Measurements from ENCODE around the gene SH3PXD2A. TPM values are rescaled to one million over a fixed set of nuclear protein-coding genes. Genes with fewer than 3 reads are reported as not detected.

SH3PXD2A gene
- total and polyA plus RNA-seq, 12 donors, result 6.9 to 44.9 (median 34.4) TPM

DNA sequence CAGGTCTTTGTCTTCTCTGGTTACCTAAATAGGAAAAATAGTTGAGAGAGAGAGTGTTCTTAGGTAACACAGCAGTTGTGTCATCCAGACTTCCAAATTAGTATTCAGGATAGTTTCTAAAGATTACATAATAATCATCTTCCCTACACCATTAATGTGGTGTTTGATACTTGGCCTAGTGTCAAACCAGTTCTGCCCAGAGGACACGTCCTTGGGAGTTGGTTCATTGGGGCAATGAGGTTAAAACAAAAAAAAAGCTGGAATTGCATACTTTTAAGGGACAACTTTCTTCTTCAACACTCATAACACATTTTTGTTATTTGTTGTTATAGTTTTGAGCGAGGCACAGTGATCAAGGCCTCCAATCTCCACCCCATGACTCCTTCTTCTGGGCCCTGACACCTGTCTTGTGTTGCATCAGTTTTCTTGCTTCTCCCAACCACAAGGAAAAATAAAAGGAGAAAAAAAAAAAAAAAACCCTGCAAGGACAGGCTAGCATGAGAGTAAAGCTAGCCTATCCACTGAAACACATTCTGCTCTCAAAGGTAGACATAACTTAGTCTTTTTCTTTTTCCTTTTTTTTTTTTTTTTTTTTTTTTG is 33.8 kb upstream of the SH3PXD2A start:
- TF ChIP-seq, protein P1, sequence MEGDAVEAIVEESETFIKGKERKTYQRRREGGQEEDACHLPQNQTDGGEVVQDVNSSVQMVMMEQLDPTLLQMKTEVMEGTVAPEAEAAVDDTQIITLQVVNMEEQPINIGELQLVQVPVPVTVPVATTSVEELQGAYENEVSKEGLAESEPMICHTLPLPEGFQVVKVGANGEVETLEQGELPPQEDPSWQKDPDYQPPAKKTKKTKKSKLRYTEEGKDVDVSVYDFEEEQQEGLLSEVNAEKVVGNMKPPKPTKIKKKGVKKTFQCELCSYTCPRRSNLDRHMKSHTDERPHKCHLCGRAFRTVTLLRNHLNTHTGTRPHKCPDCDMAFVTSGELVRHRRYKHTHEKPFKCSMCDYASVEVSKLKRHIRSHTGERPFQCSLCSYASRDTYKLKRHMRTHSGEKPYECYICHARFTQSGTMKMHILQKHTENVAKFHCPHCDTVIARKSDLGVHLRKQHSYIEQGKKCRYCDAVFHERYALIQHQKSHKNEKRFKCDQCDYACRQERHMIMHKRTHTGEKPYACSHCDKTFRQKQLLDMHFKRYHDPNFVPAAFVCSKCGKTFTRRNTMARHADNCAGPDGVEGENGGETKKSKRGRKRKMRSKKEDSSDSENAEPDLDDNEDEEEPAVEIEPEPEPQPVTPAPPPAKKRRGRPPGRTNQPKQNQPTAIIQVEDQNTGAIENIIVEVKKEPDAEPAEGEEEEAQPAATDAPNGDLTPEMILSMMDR (IDR thresholded peaks at IDR 0.05), result no peak
- Histone ChIP-seq H3K4me1 (peaks cover 15 to 69% (median 43%) of the 10 kb centered on the region in 9 donors), H3K36me3 (peaks cover 0 to 71% (median 22%) of the 10 kb centered on the region in 9 donors), H3K27ac (peak overlapping the region in 5 of 10 donors; percentile 33 to 70 (median 53)), H3K4me3 (no peak overlapping the region), H3K27me3 (no peaks in the 10 kb centered on the region), H3K9me3 (no peaks in the 10 kb centered on the region)
- DNase-seq (no peak), ATAC-seq (no peak)
- 67 to 86% methylated on average over 2 of the region's 2 CpGs for WGBS, 2 donors
- intact Hi-C loops (cut with DNase I), result loop anchor here in 9 of 10 donors (2.0 to 10.0 kb wide), 12 partner anchors 96 to 456 kb away; partner anchors contain the start of gene SFR1 (in 5 of the 9)

DNA sequence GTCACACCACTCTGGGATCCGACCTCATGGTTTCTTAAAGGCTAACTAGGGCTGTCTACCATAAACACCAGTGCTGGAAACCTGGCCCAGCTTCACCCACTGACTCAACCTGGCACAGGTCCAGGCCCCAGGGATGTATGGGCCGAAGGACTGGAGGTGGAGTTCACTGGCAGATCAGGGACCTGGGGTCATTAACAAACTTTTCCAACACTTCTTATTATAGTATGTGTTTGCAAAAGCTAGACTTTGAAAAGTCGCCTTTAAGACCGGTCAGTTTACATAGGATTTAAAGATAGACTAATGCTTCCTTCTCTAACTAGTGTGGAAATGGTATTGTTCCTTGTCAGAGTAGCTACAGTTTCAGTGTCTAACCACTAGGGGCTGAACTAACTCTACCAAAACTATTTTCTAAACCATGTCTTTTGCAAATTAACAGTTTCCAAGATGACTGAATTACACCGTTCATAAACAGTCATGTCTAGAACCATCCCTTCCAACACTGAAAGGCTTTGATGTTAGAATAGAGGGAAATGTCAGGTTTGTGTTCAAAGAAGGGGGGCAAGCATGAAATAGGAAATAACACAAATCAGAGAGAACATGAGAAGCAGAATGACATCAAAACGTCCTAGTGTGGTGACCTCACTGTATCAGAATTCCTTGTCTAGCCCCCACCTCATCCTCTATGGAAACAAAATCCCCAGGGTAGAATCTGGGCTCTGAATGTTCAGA is 32.9 kb upstream of the SH3PXD2A start:
- peaks cover 8 to 59% (median 34%) of the 10 kb centered on the region in 9 donors for H3K4me1 ChIP-seq
- intact Hi-C loops (cut with DNase I), result loop anchor here in 9 of 10 donors (1.0 to 10.0 kb wide), 14 partner anchors 97 to 457 kb away; partner anchors contain the start of gene SFR1 (in 5 of the 9)
- TF ChIP-seq, protein P1 (IDR thresholded peaks at IDR 0.05), result peak; percentile 75 to 93 (median 82)

GRCh38 chr10:103885617-103886016 is 30.2 kb upstream of the SH3PXD2A start:
- Histone ChIP-seq H3K9me3 (no peaks in the 10 kb centered on the region), H3K4me1 (peaks cover 9 to 65% (median 34%) of the 10 kb centered on the region in 9 donors), H3K27me3 (no peaks in the 10 kb centered on the region), H3K4me3 (no peak overlapping the region), H3K36me3 (peaks cover 0 to 79% (median 28%) of the 10 kb centered on the region in 9 donors), H3K27ac (peak overlapping the region in 4 of 10 donors; percentile 11 to 46 (median 32))
- intact Hi-C loops (cut with DNase I), result loop anchor here in 9 of 10 donors (5.0 to 10.0 kb wide), 11 partner anchors 99 to 459 kb away; partner anchors contain the start of gene SFR1 (in 5 of the 9)
- WGBS, 2 donors, result 78 to 88% methylated on average over 6 of the region's 6 CpGs
- TF ChIP-seq, protein P1 (IDR thresholded peaks at IDR 0.05), result no peak
- DNase-seq (no peak), ATAC-seq (no peak)

More for the DNA sequence above, 32.9 kb upstream of the SH3PXD2A start:
- DNase-seq (peak; percentile 54 to 64), ATAC-seq (peak; percentile 52 to 78 (median 72))
- 3 to 4% methylated on average over 6 of the region's 6 CpGs for WGBS, 2 donors
- H3K4me3 ChIP-seq, result no peak overlapping the region
- no peaks in the 10 kb centered on the region for H3K27me3 ChIP-seq
- peak overlapping the region in 8 of 10 donors; percentile 14 to 67 (median 40) for H3K27ac ChIP-seq
- H3K9me3 ChIP-seq, result no peaks in the 10 kb centered on the region
- H3K36me3 ChIP-seq, result peaks cover 0 to 77% (median 22%) of the 10 kb centered on the region in 9 donors

DNA sequence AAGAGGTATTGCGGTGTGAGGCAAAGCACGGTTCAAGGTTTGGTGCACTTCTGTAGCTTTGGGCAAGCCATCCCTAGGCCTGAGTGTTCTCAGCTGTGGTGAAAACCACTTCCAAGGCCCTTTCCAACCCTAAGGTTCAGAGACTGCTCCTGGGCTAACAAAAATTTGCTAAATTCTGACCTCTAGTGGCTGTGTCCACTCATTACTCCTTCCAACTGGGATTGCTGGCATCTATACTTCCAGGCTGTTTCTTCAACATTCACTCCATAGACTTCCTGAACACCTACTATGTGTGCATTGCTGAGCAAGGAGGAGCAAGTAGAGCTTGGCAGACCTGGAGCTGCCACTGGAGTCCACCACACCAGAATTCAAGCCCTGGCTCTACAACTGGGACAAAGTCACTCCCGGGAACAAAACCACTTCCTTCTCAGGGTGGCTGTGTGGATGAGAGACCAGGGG is 29.3 kb upstream of the SH3PXD2A start:
- DNase-seq (peak in 1 of 2 donors; percentile 32), ATAC-seq (peak; percentile 19 to 61 (median 42))
- Histone ChIP-seq H3K9me3 (no peaks in the 10 kb centered on the region), H3K4me3 (no peak overlapping the region), H3K27me3 (no peaks in the 10 kb centered on the region), H3K36me3 (peaks cover 0 to 80% (median 33%) of the 10 kb centered on the region in 9 donors), H3K4me1 (peaks cover 9 to 56% (median 27%) of the 10 kb centered on the region in 9 donors), H3K27ac (peak overlapping the region in 3 of 10 donors; percentile 24 to 46 (median 40))
- WGBS, 2 donors, result 64 to 68% methylated on average over 3 of the region's 3 CpGs
- intact Hi-C loops (cut with DNase I), result loop anchor here (1.0 to 10.0 kb wide), 14 partner anchors 100 to 460 kb away; partner anchors contain the start of gene SFR1 (in 5 of the 10)
- TF ChIP-seq, protein P1 (IDR thresholded peaks at IDR 0.05), result peak; percentile 49 to 85 (median 74)

Data from heart right ventricle (tissue), 16 donors.